ENCODE measurements around the gene SLC25A40.
A peak's percentile ranks its signal among the peaks of the same experiment; 100 is the strongest.

SLC25A40 gene

GRCh38 chr7:87866089-87866488 is 10.1 kb downstream of the SLC25A40 start:
- no peak overlapping the region for H3K4me3 ChIP-seq (replicated peaks; ENCODE audit: low read depth, low read length)
- no peak for TF ChIP-seq CTCF (IDR thresholded peaks at IDR 0.05; ENCODE audit: low read length, missing control alignments)
- DNase-seq (ENCODE audit: low read depth): no peak

- no peak overlapping the region for H3K4me3 ChIP-seq (replicated peaks; ENCODE audit: low read depth, low read length)
- no peak for DNase-seq (ENCODE audit: low read depth)
- no peak for TF ChIP-seq CTCF (IDR thresholded peaks at IDR 0.05; ENCODE audit: low read length, missing control alignments)
These were observed 17.6 kb downstream of the SLC25A40 start for GRCh38 chr7:87858417-87859100.

- peak; percentile 35 for DNase-seq (ENCODE audit: low read depth)
- no peak overlapping the region for H3K4me3 ChIP-seq (replicated peaks; ENCODE audit: low read depth, low read length)
- TF ChIP-seq CTCF (IDR thresholded peaks at IDR 0.05; ENCODE audit: low read length, missing control alignments): no peak
These were observed 22.8 kb downstream of the SLC25A40 start for GRCh38 chr7:87853237-87853864.

- no peak for TF ChIP-seq CTCF (IDR thresholded peaks at IDR 0.05; ENCODE audit: low read length, missing control alignments)
- no peak overlapping the region for H3K4me3 ChIP-seq (replicated peaks; ENCODE audit: low read depth, low read length)
- no peak for DNase-seq (ENCODE audit: low read depth)
These were observed 23.9 kb downstream of the SLC25A40 start for GRCh38 chr7:87852306-87852705.

DNA sequence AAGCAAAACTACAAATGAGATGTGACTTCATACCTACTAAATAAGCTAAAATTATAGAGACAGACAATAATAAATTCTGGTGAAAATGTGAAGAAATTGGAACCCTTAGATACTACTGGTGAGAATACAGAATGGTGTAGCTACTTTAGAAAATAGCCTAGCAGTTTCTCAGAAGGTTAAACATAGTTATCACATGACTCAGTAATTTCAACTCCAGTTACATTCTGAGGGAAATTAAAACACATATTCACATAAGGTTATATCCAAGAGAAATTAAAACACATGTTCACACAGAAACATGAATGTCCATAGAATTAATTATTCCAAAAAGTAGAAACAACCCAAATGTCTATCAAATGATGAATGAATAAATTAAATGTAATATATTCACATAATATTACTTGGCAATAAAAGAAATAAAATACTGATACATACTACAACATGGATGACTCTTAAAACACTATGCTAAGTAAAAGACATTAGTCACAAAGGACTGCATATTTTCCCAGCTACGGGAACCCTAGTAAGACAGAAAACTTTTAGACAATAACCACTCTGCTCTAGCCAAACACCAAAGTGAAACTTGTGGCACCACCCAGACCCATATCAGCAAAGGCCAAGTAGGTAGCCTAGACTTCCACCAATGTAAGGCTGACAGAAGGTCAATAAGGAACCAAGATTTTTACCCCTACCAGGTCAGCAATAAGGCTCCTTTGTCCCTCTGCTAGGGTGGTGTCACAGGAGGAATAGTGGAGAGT is 25.1 kb downstream of the SLC25A40 start:
- no peak for DNase-seq (ENCODE audit: low read depth)
- TF ChIP-seq CTCF (IDR thresholded peaks at IDR 0.05; ENCODE audit: low read length, missing control alignments): no peak
- no peak overlapping the region for H3K4me3 ChIP-seq (replicated peaks; ENCODE audit: low read depth, low read length)

- no peak overlapping the region for H3K4me3 ChIP-seq (replicated peaks; ENCODE audit: low read depth, low read length)
- no peak for TF ChIP-seq CTCF (IDR thresholded peaks at IDR 0.05; ENCODE audit: low read length, missing control alignments)
- no peak for DNase-seq (ENCODE audit: low read depth)
These were observed 38.6 kb downstream of the SLC25A40 start for GRCh38 chr7:87837597-87837996.

Measured in fibroblast of pulmonary artery (primary cell).